Endodermal cell (in vitro differentiated cells): ENCODE measurements around the gene MDC1. TPM values are rescaled to one million over a fixed set of nuclear protein-coding genes. Genes with fewer than 3 reads are reported as not detected.

ENCODE experiments used
- DNase-seq: peaks from one replicate; pipeline ENCODE4 v3.0.0-alpha.2; 2017
- H3K27ac ChIP-seq: 2 replicates; pipeline ENCODE4 v1.5.1; 2013; ENCODE audit warnings: mild to moderate bottlenecking, low read depth, low read length, moderate library complexity
- H3K27me3 ChIP-seq: 2 replicates; pipeline ENCODE4 v1.6.1; 2013; ENCODE audit warnings: mild to moderate bottlenecking, low read length, moderate library complexity; ENCODE audit not compliant: insufficient read depth, control insufficient read depth, poor library complexity, severe bottlenecking
- H3K36me3 ChIP-seq: 2 replicates; pipeline ENCODE4 v1.7.0; 2013; ENCODE audit warnings: mild to moderate bottlenecking, low read length, moderate library complexity; ENCODE audit not compliant: control insufficient read depth, insufficient read depth
- H3K4me1 ChIP-seq: one replicate; pipeline ENCODE4 v1.7.0; 2013; ENCODE audit warnings: low read length; ENCODE audit not compliant: control insufficient read depth, insufficient read depth
- H3K4me3 ChIP-seq: 2 replicates; pipeline ENCODE4 v1.5.1; 2013; ENCODE audit warnings: mild to moderate bottlenecking, low read length, moderate library complexity
- H3K9ac ChIP-seq: 2 replicates; pipeline ENCODE4 v1.6.1; 2013; ENCODE audit warnings: mild to moderate bottlenecking, low read length, moderate library complexity; ENCODE audit not compliant: poor library complexity, severe bottlenecking; ENCODE audit errors: extremely low read depth
- H3K9me3 ChIP-seq: 2 replicates; pipeline ENCODE4 v1.6.1; 2013; ENCODE audit warnings: mild to moderate bottlenecking, low read length, moderate library complexity; ENCODE audit not compliant: control insufficient read depth
- H3K27ac Mint-ChIP-seq: 2 replicates; pipeline ENCODE4 v1.8.0; 2020; ENCODE audit warnings: mixed read lengths
- H3K27me3 Mint-ChIP-seq: 2 replicates; pipeline ENCODE4 v1.8.0; 2021; ENCODE audit warnings: mild to moderate bottlenecking, mixed read lengths; ENCODE audit not compliant: insufficient read depth
- H3K36me3 Mint-ChIP-seq: 2 replicates; pipeline ENCODE4 v1.8.0; 2020; ENCODE audit warnings: low read depth, mixed read lengths
- H3K4me1 Mint-ChIP-seq: 2 replicates; pipeline ENCODE4 v1.8.0; 2020; ENCODE audit warnings: mixed read lengths
- H3K4me3 Mint-ChIP-seq: 2 replicates; pipeline ENCODE4 v1.8.0; 2020; ENCODE audit warnings: mild to moderate bottlenecking, moderate library complexity, mixed read lengths
- H3K9me3 Mint-ChIP-seq: 2 replicates; pipeline ENCODE4 v1.8.0; 2020; ENCODE audit warnings: mild to moderate bottlenecking, mixed read lengths
- WGBS, 2 experiments: methylation state at CpG; one replicate each; pipeline versions ENCODE4 v1.1.5 to v1.1.7; 2013; ENCODE audit warnings: missing lambda C conversion rate in 2 of 2, mixed read lengths in 1 of 2; ENCODE audit not compliant: insufficient coverage in 1 of 2, insufficient read length in 1 of 2; 5-methylcytosine and 5-hydroxymethylcytosine counted together
- total RNA-seq, 2 donors: library from RNA; stranded (reverse); fragmentation: NEBNext Ultra II Directional in 1 of 2; extraction: Animal tissue kit (Norgen Biotek cat#: 25700) in 1 of 2; gene quantifications; 2 replicates in 1 of 2; 3 replicates in 1 of 2; pipeline ENCODE4 v1.2.1, GENCODE V29; 2021
- TF ChIP-seq, protein P1 (sequence below): fragments of 200-600 bp; sonication (generic); conservative IDR thresholded peaks from 2 replicates; pipeline ENCODE4 v1.5.0; 2021; ENCODE audit warnings: antibody characterized with exemption, mild to moderate bottlenecking

MDC1 gene
- total RNA-seq, 2 donors from 2014 or later = 79.0 to 95.1 TPM

DNA sequence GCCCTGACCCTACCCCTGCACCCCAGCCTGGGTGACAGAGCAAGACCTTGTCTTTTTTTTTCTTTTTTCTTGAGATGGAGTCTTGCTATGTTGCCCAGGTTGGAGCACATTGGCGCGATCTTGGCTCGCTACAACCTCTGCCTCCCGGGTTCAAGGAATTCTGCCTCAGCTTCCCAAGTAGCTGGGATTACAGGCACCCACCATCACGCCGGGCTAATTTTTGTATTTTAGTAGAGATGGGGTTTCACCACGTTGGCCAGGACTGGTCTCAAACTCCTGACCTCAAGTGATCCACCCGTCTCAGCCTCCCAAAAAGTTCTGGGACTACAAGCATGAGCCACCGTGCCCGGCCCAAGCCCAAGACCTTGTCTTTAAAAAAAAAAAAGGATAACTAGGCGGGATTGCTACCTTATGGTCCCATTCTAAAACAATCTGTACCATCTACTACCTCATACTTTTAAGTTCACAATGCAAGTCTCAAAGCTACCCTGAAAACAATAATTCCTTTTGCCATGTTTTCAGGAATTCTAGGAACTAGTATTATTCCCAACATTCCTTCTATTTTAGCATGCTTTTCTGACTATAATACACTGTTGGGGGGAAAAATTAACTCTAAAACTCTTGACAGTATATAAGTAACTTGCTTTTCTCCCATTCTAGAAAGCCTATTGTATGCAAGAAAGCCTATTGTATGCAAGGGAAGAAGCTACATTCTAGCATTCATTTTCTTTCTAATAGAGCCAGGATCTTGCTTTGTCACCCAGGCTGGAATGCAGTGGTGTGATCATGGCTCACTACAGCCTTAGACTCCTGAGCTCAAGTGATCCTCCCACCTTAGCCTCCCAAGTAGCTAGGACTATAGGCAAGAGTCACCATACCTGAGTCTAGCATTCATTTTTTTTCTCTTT, 9.7 kb upstream of the MDC1 start:
- no peak overlapping the region for H3K27ac ChIP-seq
- H3K4me1 ChIP-seq = no peaks in the 10 kb centered on the region
- Mint-ChIP-seq H3K4me1 (peaks cover 31% of the 10 kb centered on the region), H3K4me3 (no peak overlapping the region), H3K36me3 (peaks cover 80% of the 10 kb centered on the region), H3K27me3 (no peaks in the 10 kb centered on the region), H3K27ac (peak overlapping the region; percentile 76), H3K9me3 (no peaks in the 10 kb centered on the region)
- DNase-seq = no peak
- H3K27me3 ChIP-seq = no peaks in the 10 kb centered on the region
- H3K9ac ChIP-seq = no peak overlapping the region
- H3K9me3 ChIP-seq = no peaks in the 10 kb centered on the region
- TF ChIP-seq, protein P1, sequence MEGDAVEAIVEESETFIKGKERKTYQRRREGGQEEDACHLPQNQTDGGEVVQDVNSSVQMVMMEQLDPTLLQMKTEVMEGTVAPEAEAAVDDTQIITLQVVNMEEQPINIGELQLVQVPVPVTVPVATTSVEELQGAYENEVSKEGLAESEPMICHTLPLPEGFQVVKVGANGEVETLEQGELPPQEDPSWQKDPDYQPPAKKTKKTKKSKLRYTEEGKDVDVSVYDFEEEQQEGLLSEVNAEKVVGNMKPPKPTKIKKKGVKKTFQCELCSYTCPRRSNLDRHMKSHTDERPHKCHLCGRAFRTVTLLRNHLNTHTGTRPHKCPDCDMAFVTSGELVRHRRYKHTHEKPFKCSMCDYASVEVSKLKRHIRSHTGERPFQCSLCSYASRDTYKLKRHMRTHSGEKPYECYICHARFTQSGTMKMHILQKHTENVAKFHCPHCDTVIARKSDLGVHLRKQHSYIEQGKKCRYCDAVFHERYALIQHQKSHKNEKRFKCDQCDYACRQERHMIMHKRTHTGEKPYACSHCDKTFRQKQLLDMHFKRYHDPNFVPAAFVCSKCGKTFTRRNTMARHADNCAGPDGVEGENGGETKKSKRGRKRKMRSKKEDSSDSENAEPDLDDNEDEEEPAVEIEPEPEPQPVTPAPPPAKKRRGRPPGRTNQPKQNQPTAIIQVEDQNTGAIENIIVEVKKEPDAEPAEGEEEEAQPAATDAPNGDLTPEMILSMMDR = no peak
- H3K36me3 ChIP-seq = peaks cover 64% of the 10 kb centered on the region
- whole genome bisulfite sequencing, 2 experiments = 93 to 100% methylated on average over 9 to 11 of the region's 11 CpGs
- H3K4me3 ChIP-seq = no peak overlapping the region

DNA sequence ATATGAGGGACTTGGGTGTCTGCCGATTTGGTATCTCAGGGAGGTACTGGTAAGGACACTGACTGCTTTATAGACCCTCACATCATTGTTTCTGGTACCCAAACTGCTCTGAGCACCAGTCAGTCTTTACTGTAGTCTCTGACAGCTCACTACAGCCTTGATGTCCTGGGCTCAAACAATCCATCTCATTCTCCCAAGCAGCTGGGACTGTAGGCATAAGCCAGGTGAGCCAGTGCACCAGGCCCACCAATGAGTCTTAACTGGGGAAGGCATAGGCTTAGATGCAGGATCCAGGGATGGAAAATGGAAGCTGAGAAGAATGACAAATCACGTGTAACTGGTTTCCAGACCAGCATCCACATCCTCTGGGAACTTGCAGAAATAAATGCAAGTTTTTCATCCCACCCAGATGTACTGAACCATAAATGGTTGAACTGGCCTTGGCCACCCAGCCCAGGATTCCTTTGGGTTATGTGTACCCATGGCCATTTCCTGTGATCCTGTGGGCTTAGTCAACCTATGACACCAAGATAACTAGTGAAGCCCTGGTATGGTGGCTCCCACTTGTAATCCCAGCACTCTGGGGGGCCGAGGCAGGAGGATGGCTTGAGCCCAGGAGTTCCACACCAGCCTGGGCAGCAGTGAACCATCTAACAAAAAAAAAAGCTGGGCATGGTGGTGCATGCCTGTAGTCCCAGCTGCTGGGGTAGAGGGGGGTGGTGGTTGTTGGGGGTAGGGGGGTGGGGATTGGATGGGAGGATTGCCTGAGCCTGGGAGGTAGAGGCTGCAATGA, 8.8 kb upstream of the MDC1 start:
- peak overlapping the region; percentile 30 for H3K27ac ChIP-seq

More for the DNA sequence above, 8.8 kb upstream of the MDC1 start:
- DNase-seq = peak; percentile 75
- Mint-ChIP-seq H3K9me3 (no peaks in the 10 kb centered on the region), H3K27ac (no peak overlapping the region), H3K4me3 (no peak overlapping the region), H3K36me3 (peaks cover 81% of the 10 kb centered on the region), H3K4me1 (peaks cover 31% of the 10 kb centered on the region), H3K27me3 (no peaks in the 10 kb centered on the region)
- TF ChIP-seq, protein P1 = no peak
- H3K36me3 ChIP-seq = peaks cover 67% of the 10 kb centered on the region
- WGBS, 2 experiments = 63 to 80% methylated on average over 2 to 3 of the region's 3 CpGs
- H3K9me3 ChIP-seq = no peaks in the 10 kb centered on the region
- H3K4me3 ChIP-seq = no peak overlapping the region
- H3K4me1 ChIP-seq = no peaks in the 10 kb centered on the region
- no peaks in the 10 kb centered on the region for H3K27me3 ChIP-seq
- no peak overlapping the region for H3K9ac ChIP-seq
